ENCODE results near the gene MICAL3.
"Not testable (repeated sequence)": the region's sequence is repeated elsewhere in the genome, so short reads cannot be mapped to it uniquely, and the experiment has no call there.

Gene MICAL3

DNA sequence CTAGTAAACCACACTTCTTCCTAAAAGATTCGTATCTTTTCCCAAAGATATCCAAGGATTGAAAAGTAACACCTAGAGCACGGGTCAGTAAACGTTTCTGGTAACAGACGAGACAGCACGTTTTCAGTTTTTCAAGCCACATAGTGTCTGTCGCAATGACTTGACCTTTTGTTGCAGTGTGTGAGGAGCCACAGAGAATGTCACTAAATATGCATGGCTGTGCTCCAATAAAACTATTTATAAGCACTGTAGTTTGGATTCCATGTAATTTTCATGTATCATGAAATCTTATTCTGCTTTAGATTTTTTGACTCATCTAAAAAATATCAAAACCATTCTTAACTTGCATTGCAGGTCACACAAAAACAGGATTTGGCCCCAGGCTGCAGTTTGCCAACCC, 18.3 kb upstream of the MICAL3 start:
- DNase-seq (ENCODE audit: low read depth in 1 of 2, low spot score in 1 of 2): no peak
- TF ChIP-seq SPI1 (IDR thresholded peaks at IDR 0.05; ENCODE audit: borderline replicate concordance, low read depth): no peak
- Histone ChIP-seq H3K27ac (replicated peaks) (no peak overlapping the region), H3K4me3 (replicated peaks; ENCODE audit: insufficient read depth, low read length) (no peak overlapping the region), H3K27me3 (ENCODE audit: insufficient read depth, poor library complexity, severe bottlenecking) (no peaks in the 10 kb centered on the region)

DNA sequence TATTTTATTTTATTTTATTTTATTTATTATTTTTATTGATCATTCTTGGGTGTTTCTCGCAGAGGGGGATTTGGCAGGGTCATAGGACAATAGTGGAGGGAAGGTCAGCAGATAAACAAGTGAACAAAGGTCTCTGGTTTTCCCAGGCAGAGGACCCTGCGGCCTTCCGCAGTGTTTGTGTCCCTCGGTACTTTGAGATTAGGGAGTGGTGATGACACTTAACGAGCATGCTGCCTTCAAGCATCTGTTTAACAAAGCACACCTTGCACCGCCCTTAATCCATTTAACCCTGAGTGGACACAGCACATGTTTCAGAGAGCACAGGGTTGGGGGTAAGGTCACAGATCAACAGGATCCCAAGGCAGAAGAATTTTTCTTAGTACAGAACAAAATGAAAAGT, 16.5 kb upstream of the MICAL3 start:
- not testable (repeated sequence) for H3K27ac ChIP-seq (replicated peaks); DNase-seq (ENCODE audit: low read depth in 1 of 2, low spot score in 1 of 2); H3K27me3 ChIP-seq (ENCODE audit: insufficient read depth, poor library complexity, severe bottlenecking); H3K4me3 ChIP-seq (replicated peaks; ENCODE audit: insufficient read depth, low read length)

DNA sequence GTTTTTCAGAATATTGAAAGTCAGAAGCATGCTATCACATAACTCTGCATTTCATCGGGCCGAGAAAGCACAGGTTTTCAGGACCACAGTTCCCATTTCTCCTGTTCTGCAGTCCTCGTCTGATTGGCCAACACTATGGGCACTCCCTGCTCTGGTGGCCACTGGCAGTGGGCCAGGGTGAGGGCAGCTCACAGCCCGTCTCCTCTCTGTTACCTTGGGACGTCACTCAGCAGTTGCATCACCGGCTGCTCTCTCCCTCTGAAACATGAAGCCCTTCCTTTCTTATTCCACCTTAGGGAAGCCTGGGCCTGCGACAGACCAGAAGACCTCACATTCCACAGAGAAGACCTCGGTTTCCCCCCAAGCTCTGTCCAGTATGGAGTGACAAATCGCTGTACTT, 11.4 kb upstream of the MICAL3 start:
- H3K27ac ChIP-seq (replicated peaks): no peak overlapping the region

DNA sequence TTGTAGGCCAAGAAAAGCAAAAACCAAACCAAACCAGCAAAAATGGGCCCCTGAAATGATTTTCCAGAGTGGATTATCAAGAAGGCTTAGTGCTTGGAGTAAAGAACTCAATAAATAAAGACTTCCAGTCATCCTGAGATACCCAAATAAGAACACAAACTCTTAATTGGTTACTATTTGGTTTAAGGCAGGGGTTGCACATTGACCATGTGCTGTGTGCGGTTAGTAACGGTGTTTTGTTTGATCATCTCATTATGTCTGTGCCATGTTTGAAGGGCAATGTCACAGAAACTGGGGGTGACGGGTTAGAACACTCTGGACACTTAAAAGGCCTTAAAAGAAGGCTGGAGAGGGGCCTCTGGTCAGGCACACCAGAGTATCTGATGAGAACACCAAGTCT, 9.7 kb upstream of the MICAL3 start:
- H3K27me3 ChIP-seq (ENCODE audit: insufficient read depth, poor library complexity, severe bottlenecking): no peaks in the 10 kb centered on the region
- DNase-seq (ENCODE audit: low read depth in 1 of 2, low spot score in 1 of 2): no peak
- H3K27ac ChIP-seq (replicated peaks): no peak overlapping the region
- no peak overlapping the region for H3K4me3 ChIP-seq (replicated peaks; ENCODE audit: insufficient read depth, low read length)
- TF ChIP-seq, protein P1, sequence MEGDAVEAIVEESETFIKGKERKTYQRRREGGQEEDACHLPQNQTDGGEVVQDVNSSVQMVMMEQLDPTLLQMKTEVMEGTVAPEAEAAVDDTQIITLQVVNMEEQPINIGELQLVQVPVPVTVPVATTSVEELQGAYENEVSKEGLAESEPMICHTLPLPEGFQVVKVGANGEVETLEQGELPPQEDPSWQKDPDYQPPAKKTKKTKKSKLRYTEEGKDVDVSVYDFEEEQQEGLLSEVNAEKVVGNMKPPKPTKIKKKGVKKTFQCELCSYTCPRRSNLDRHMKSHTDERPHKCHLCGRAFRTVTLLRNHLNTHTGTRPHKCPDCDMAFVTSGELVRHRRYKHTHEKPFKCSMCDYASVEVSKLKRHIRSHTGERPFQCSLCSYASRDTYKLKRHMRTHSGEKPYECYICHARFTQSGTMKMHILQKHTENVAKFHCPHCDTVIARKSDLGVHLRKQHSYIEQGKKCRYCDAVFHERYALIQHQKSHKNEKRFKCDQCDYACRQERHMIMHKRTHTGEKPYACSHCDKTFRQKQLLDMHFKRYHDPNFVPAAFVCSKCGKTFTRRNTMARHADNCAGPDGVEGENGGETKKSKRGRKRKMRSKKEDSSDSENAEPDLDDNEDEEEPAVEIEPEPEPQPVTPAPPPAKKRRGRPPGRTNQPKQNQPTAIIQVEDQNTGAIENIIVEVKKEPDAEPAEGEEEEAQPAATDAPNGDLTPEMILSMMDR (IDR thresholded peaks at IDR 0.05; ENCODE audit: insufficient read depth, low read length): no peak
- no peak for TF ChIP-seq SPI1 (IDR thresholded peaks at IDR 0.05; ENCODE audit: borderline replicate concordance, low read depth)
- TF ChIP-seq, protein P2, sequence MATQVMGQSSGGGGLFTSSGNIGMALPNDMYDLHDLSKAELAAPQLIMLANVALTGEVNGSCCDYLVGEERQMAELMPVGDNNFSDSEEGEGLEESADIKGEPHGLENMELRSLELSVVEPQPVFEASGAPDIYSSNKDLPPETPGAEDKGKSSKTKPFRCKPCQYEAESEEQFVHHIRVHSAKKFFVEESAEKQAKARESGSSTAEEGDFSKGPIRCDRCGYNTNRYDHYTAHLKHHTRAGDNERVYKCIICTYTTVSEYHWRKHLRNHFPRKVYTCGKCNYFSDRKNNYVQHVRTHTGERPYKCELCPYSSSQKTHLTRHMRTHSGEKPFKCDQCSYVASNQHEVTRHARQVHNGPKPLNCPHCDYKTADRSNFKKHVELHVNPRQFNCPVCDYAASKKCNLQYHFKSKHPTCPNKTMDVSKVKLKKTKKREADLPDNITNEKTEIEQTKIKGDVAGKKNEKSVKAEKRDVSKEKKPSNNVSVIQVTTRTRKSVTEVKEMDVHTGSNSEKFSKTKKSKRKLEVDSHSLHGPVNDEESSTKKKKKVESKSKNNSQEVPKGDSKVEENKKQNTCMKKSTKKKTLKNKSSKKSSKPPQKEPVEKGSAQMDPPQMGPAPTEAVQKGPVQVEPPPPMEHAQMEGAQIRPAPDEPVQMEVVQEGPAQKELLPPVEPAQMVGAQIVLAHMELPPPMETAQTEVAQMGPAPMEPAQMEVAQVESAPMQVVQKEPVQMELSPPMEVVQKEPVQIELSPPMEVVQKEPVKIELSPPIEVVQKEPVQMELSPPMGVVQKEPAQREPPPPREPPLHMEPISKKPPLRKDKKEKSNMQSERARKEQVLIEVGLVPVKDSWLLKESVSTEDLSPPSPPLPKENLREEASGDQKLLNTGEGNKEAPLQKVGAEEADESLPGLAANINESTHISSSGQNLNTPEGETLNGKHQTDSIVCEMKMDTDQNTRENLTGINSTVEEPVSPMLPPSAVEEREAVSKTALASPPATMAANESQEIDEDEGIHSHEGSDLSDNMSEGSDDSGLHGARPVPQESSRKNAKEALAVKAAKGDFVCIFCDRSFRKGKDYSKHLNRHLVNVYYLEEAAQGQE (IDR thresholded peaks at IDR 0.05; ENCODE audit: insufficient replicate concordance, low read depth): no peak
- TF ChIP-seq GABPA (IDR thresholded peaks at IDR 0.05; ENCODE audit: low read depth): no peak
- TF ChIP-seq POLR2AphosphoS5 (IDR thresholded peaks at IDR 0.05; ENCODE audit: low read depth): no peak

More for the DNA sequence above, 11.4 kb upstream of the MICAL3 start:
- no peak for DNase-seq (ENCODE audit: low read depth in 1 of 2, low spot score in 1 of 2)
- Histone ChIP-seq H3K4me3 (replicated peaks; ENCODE audit: insufficient read depth, low read length) (no peak overlapping the region), H3K27me3 (ENCODE audit: insufficient read depth, poor library complexity, severe bottlenecking) (no peaks in the 10 kb centered on the region)
- no peak for TF ChIP-seq POLR2AphosphoS5 (IDR thresholded peaks at IDR 0.05; ENCODE audit: low read depth)

DNA sequence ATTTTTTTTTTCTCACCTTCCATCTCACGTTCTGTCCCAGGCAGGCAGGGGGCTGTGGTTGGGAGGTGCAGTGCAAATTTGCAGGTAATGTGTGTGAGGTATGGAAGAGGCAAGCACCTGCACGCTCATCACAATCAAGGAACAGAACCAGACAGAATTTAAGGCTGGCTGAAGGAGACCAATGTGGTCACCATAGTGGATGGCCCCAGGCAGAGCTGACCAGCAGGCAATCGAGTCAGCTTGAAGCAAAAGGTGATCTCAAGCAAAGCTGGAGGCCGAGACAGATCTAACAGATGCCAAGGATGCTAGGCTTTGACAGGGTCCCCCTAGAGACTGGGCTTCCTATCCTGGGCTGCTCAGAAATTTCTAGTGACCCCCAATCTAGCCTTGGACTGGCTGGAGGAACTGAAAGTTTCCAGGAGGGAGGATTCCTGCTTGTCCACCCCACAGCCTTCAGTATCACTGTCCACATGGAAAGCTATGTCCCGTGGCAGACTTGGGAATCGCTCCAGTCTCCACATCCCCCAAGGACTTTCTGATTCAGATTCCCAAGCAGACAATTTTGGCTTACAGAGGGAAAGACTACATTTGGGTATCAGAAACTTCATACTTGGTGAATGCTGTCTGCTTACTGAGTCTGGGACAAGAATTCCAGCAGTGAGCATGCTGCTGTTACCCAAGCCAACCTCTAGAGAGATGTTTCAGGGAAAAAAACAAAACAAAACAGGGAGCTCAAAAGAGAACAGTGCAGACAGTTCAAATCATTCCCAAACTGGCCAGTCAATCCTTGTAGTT, 9.0 kb upstream of the MICAL3 start:
- DNase-seq (ENCODE audit: low read depth in 1 of 2, low spot score in 1 of 2): no peak
- TF ChIP-seq GABPA (IDR thresholded peaks at IDR 0.05; ENCODE audit: low read depth) (no peak), POLR2AphosphoS5 (IDR thresholded peaks at IDR 0.05; ENCODE audit: low read depth) (no peak), SPI1 (IDR thresholded peaks at IDR 0.05; ENCODE audit: borderline replicate concordance, low read depth) (no peak)
- TF ChIP-seq, protein P1 (IDR thresholded peaks at IDR 0.05; ENCODE audit: insufficient read depth, low read length): no peak
- TF ChIP-seq, protein P2 (IDR thresholded peaks at IDR 0.05; ENCODE audit: insufficient replicate concordance, low read depth): no peak
- no peak overlapping the region for H3K27ac ChIP-seq (replicated peaks)
- no peak overlapping the region for H3K4me3 ChIP-seq (replicated peaks; ENCODE audit: insufficient read depth, low read length)
- H3K27me3 ChIP-seq (ENCODE audit: insufficient read depth, poor library complexity, severe bottlenecking): no peaks in the 10 kb centered on the region
